ENCODE results near the gene WDR70. TPM values are rescaled to one million over a fixed set of nuclear protein-coding genes. Genes with fewer than 3 reads are reported as not detected.
"Not testable (repeated sequence)": the region's sequence is repeated elsewhere in the genome, so short reads cannot be mapped to it uniquely, and the experiment has no call there.

WDR70 gene
- polyA plus RNA-seq, 1 donor: 31.4 TPM

- no peak for DNase-seq
Measured at GRCh38 chr5:37575541-37576489, 196.7 kb downstream of the WDR70 start.

DNA sequence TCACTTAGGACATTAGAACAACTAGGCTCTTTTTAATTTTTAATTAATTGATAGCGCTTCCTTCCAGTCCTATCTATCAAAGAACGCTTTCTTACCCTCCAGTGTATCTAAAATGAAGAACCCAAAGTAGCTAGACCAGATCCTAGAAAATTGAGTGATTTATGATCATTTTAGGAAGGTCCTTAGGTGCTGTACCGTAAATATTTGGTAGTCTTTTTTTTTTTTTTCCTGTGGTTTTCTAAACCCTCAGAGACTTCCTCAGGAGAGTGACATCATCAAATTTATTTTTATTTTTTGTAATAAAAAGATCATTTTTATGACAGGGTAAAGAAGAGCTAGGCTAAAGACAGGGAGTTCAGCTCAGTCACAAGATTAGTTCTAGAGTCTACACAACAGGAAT, 197.4 kb downstream of the WDR70 start:
- no peak for DNase-seq

DNA sequence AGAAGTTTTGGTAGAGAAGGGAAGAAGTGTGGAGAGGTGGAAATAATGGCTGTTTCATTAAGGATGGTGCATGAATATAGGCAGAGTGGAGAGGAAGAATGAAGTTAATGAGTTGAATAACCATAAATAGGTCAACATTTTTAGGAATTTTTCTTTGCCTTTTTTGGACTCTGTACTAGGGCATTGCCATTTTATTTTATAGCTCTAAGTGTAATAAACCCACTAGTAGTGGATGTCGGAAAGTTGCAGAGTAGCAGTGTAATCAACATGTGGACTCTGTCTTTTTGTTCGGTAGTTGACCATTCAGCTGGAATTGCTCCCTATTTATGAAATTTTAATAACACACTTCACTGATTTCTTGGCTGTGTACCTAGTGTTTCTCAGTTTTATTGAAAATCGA, 199.1 kb downstream of the WDR70 start:
- DNase-seq: no peak

- no peak for DNase-seq
Measured at GRCh38 chr5:37580106-37580505, 201.0 kb downstream of the WDR70 start.

DNA sequence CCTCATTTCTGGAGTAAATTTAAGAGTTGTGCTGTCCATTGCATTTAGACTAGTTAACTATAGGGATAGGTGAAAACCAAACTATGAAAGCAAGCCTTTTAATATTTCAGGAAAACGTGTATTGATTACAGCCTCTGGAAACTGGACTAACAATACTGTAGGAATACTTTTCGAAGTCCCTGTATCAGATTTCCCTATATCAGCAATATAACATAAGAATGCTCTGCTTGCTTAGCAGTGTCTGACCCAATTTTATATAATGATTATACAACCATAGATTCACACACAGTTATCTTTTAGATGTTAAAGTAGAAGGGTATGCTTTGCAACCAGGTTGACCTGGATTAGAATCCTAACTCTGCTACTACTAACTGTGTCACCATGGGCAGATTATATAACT, 203.1 kb downstream of the WDR70 start:
- no peak for DNase-seq

DNA sequence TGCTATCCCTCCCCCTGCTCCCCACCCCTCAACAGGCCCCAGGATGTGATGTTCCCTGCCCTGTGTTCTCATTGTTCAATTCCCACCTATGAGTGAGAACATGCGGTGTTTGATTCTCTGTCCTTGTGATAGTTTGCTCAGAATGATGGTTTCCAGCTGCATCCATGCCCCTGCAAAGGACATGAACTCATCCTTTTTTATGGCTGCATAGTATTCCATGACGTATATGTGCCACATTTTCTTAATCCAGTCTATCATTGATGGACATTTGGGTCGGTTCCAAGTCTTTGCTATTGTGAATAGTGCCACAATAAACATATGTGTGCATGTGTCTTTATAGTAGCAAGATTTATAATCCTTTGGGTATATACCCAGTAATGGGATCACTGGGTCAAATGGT, 214.2 kb downstream of the WDR70 start:
- not testable (repeated sequence) for DNase-seq

DNA sequence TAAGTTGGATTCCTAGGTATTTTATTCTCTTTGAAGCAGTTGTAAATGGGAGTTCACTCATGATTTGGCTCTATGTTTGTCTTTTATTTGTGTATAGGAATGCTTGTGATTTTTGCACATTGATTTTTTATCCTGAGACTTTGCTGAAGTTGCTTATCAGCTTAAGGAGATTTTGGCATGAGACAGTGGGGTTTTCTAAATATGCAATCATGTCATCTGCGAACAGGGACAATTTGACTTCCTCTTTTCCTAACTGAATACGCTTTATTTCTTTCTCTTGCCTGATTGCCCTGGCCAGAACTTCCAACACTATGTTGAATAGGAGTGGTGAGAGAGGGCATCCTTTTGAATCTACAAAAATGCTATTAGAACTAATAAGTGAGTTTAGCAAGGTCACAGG, 215.7 kb downstream of the WDR70 start:
- not testable (repeated sequence) for DNase-seq

- DNase-seq: peak; percentile 16
Measured at GRCh38 chr5:37598733-37599132, 219.6 kb downstream of the WDR70 start.

DNA sequence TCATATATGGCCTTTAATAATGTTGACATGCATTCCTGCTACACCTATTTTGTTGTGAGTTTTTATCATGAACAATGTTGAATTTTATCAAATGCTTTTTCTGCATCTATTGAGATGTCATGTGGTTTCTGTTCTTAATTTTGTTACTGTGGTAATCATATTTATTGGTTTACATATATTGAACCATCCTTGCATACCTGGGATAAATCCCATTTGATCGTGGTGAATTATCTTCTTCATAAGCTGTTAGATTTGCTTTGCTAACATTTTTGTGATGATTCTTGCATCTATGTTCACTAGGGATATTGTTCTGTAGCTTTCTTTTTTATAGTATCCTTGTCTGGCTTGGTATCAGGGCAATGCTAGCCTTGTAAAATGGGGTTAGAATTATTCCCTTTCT, 222.0 kb downstream of the WDR70 start:
- no peak for DNase-seq

- DNase-seq: no peak
Measured at GRCh38 chr5:37603072-37603471, 224.0 kb downstream of the WDR70 start.

DNA sequence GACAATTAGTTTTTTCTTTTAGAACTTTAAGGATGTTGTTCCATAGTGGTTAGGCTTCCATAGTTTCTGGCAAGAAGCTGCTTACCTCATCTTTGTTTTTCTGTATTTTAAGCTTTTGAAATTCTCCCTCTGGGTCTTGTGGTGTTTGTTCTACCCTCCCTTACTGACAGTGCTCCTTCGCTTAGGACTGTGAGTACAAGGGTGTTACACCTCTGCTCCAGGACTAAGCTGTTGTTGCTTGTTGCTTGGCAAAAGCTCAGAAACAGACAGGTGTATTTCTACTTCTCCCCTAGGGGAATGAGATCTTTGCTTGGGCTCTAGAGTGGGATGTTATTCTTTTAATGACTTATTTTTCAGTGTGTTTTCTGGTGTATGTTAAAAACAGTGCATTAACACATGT, 225.2 kb downstream of the WDR70 start:
- no peak for DNase-seq

- DNase-seq: no peak
Measured at GRCh38 chr5:37606148-37606547, 227.0 kb downstream of the WDR70 start.

DNA sequence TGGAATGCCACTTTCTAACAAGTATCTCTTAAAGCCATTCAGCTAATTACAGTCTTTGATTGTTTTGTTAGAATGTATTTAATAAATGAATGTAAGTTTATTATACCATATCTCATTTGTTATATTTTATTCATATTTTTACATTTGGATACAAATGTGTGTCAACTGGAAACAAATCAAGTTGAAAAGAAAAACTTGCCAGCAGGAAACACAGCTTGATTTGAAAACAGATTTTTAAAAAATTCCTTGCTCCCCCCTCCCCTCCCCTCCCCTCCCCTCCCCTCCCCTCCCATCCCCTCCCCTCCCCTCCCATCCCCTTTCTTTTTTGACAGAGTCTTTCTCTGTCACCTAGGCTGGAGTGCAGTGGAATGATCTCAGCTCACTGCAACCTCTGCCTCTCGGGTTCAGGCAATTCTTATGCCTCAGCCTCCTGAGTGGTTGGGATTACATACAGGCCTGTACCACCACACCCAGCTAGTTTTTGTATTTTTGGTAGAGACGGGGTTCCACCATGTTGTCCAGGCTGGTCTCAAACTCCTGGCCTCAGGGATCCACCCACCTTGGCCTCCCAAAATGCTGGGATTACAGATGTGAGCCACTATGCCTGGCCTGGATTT, 227.6 kb downstream of the WDR70 start:
- DNase-seq: no peak

GRCh38 chr5:37615184-37615583, 236.1 kb downstream of the WDR70 start:
- DNase-seq: peak; percentile 66

- DNase-seq: no peak
Measured at GRCh38 chr5:37619353-37619752, 240.2 kb downstream of the WDR70 start.

- DNase-seq: not testable (repeated sequence)
Measured at GRCh38 chr5:37622354-37622753, 243.2 kb downstream of the WDR70 start.

DNA sequence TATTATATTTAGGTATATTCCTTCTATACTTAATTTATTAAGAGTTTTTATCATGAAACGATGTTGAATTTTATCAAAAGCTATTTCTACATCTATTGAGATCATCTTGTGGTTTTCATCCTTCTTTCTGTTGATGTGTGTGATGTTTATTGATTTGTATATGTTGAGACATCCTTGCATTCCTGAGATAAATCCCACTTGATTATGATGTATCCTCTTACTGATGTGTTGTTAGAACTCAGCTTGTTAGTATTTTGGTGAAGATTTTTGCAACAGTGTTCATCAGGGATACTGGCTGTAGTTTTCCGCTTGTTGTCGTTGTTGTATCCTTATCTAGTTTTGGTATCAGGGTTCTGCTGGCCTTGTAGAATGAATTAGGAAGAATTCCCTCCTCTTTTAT, 247.1 kb downstream of the WDR70 start:
- no peak for DNase-seq

GRCh38 chr5:37628876-37629275, 249.8 kb downstream of the WDR70 start:
- no peak for DNase-seq

- no peak for DNase-seq
Measured at GRCh38 chr5:37631939-37632338, 252.8 kb downstream of the WDR70 start.

GRCh38 chr5:37637165-37637845, 258.2 kb downstream of the WDR70 start:
- no peak for DNase-seq

- DNase-seq: no peak
Measured at GRCh38 chr5:37638897-37639296, 259.8 kb downstream of the WDR70 start.

DNA sequence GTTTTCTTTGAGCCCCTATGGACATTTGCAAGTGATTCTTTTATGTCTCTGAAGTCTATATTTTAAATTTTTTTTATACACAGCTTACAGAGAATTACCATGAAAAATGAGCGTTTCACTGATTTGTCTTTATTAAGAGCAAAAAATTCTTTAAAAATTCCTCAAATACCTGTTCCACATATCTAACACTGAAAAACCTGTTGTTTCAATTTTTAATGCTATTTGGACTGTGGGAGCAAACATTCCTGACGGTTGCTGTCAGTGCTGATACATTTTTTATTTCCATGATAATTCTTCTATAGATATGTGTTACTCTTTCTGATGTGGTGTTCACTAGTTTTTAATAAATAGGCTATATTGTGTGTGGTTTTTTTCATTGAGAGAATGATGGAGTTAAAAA, 261.0 kb downstream of the WDR70 start:
- DNase-seq: no peak

- DNase-seq: no peak
Measured at GRCh38 chr5:37641933-37642332, 262.8 kb downstream of the WDR70 start.

All from hindlimb muscle (tissue), 1 donor.